ENCODE results near the gene ABHD3.

DNA sequence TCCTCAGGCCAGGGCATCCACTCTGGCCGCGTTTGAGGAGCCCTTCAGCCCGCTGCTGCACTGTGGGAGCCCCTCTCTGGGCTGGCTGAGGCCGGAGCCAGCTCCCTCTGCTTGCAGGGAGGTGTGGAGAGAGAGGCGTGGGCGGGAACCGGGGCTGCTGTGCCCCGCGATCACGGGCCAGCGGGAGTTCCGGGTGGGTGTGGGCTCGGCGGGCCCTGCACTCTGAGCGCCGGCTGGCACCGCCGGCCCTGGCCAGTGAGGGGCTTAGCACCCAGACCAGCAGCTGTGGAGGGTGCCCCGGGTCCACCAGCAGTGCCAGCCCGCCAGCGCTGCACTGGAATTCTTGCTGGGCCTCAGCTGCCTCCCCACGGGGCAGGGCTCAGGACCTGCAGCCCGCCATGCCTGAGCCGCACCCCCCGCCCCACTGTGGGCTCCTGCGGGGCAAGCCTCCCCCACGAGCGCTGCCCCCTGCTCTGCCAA, 1.9 kb upstream of the ABHD3 start:
- TF ChIP-seq, protein P1, sequence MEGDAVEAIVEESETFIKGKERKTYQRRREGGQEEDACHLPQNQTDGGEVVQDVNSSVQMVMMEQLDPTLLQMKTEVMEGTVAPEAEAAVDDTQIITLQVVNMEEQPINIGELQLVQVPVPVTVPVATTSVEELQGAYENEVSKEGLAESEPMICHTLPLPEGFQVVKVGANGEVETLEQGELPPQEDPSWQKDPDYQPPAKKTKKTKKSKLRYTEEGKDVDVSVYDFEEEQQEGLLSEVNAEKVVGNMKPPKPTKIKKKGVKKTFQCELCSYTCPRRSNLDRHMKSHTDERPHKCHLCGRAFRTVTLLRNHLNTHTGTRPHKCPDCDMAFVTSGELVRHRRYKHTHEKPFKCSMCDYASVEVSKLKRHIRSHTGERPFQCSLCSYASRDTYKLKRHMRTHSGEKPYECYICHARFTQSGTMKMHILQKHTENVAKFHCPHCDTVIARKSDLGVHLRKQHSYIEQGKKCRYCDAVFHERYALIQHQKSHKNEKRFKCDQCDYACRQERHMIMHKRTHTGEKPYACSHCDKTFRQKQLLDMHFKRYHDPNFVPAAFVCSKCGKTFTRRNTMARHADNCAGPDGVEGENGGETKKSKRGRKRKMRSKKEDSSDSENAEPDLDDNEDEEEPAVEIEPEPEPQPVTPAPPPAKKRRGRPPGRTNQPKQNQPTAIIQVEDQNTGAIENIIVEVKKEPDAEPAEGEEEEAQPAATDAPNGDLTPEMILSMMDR (IDR thresholded peaks at IDR 0.05), result no peak
- TF ChIP-seq POLR2A (IDR thresholded peaks at IDR 0.05), result no peak
